Activated CD8-positive, alpha-beta memory T cell treated with anti-CD3 and anti-CD28 coated beads, Interleukin-2, amount 10 ng/mL, durations not matched to agents 7 days and 5 days (primary cell): ENCODE results near the gene FAM193B. TPM values are rescaled to one million over a fixed set of nuclear protein-coding genes. Genes with fewer than 3 reads are reported as not detected.
A peak's percentile ranks its signal among the peaks of the same experiment; 100 is the strongest.

Experiments used
- ATAC-seq: fragments of 150-1000 bp; cut with Tn5 transposase; one replicate; pipeline ENCODE4 v1.10.0; 2021; ENCODE audit warnings: moderate library complexity
- CTCF ChIA-PET: fragments of 350-600 bp; sonication (Branson Sonifier 250); formaldehyde crosslinking; loops from one replicate; lab custom pipeline; 2021; ENCODE audit warnings: antibody characterized with exemption; lab: Charles Lee
- DNase-seq: peaks from one replicate; pipeline ENCODE4 v3.0.0-alpha.2; 2020
- H3K27ac Mint-ChIP-seq: one replicate; pipeline ENCODE4 v1.8.0; 2021; ENCODE audit warnings: mild to moderate bottlenecking, mixed read lengths
- H3K27me3 Mint-ChIP-seq: one replicate; pipeline ENCODE4 v1.8.0; 2021; ENCODE audit warnings: mixed read lengths
- H3K36me3 Mint-ChIP-seq: one replicate; pipeline ENCODE4 v1.8.0; 2021; ENCODE audit warnings: mild to moderate bottlenecking, mixed read lengths
- H3K4me1 Mint-ChIP-seq: one replicate; pipeline ENCODE4 v1.8.0; 2021; ENCODE audit warnings: mixed read lengths
- H3K4me3 Mint-ChIP-seq: one replicate; pipeline ENCODE4 v1.8.0; 2021; ENCODE audit warnings: mild to moderate bottlenecking, moderate library complexity, mixed read lengths
- H3K9me3 Mint-ChIP-seq: one replicate; pipeline ENCODE4 v1.8.0; 2022; ENCODE audit warnings: low read depth, mixed read lengths
- total RNA-seq, 2 experiments: library from RNA; stranded (reverse); gene quantifications; one replicate each; pipeline ENCODE4 v1.2.3, GENCODE V29; 2021

Gene FAM193B
- total RNA-seq, 2 experiments from 2014 or later = 77.5 to 116 TPM

- no peak overlapping the region for H3K27ac Mint-ChIP-seq
- H3K4me3 Mint-ChIP-seq = no peak overlapping the region
- ATAC-seq (no peak), DNase-seq (no peak)
- CTCF ChIA-PET = interaction anchor here (0.6 to 1.7 kb wide), 4 partner anchors 10 to 102 kb away, joined by 3 to 4 read pairs (median 3); no protein-coding TSS in a partner anchor
- H3K9me3 Mint-ChIP-seq = no peaks in the 10 kb centered on the region
- H3K36me3 Mint-ChIP-seq = peaks cover 6% of the 10 kb centered on the region
- no peaks in the 10 kb centered on the region for H3K27me3 Mint-ChIP-seq
- peaks cover 2% of the 10 kb centered on the region for H3K4me1 Mint-ChIP-seq
These were observed 47.2 kb downstream of the FAM193B start for GRCh38 chr5:177507165-177507564.

DNA sequence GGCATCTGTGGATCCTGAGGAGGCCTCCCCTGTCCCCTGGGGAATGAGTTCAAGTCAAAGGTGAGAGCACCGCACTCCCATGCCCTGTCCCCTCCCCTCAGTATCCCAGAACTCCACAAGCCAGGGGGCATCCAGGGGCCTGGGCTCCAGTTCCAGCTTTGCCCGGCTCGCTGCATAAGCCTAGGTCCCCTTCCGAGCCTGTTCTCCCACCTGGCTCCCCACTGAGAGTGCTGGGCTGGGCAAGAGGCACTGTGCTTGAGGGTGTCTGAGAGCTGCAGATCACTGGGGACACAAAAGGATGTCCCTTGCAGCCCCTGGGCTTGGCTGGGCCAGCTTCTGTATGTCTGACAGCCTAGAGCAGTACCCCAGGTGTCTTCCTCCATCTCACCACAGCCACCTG is 49.3 kb downstream of the FAM193B start:
- peaks cover 5% of the 10 kb centered on the region for H3K4me1 Mint-ChIP-seq
- H3K36me3 Mint-ChIP-seq = peaks cover 2% of the 10 kb centered on the region
- CTCF ChIA-PET = interaction anchor here (1.2 to 19.2 kb wide), 4 partner anchors 11 to 115 kb away, joined by 3 to 193 read pairs (median 8); no protein-coding TSS in a partner anchor
- no peak for DNase-seq
- no peak overlapping the region for H3K27ac Mint-ChIP-seq
- H3K9me3 Mint-ChIP-seq = no peaks in the 10 kb centered on the region
- H3K4me3 Mint-ChIP-seq = no peak overlapping the region
- peaks cover 3% of the 10 kb centered on the region for H3K27me3 Mint-ChIP-seq
- no peak for ATAC-seq

DNA sequence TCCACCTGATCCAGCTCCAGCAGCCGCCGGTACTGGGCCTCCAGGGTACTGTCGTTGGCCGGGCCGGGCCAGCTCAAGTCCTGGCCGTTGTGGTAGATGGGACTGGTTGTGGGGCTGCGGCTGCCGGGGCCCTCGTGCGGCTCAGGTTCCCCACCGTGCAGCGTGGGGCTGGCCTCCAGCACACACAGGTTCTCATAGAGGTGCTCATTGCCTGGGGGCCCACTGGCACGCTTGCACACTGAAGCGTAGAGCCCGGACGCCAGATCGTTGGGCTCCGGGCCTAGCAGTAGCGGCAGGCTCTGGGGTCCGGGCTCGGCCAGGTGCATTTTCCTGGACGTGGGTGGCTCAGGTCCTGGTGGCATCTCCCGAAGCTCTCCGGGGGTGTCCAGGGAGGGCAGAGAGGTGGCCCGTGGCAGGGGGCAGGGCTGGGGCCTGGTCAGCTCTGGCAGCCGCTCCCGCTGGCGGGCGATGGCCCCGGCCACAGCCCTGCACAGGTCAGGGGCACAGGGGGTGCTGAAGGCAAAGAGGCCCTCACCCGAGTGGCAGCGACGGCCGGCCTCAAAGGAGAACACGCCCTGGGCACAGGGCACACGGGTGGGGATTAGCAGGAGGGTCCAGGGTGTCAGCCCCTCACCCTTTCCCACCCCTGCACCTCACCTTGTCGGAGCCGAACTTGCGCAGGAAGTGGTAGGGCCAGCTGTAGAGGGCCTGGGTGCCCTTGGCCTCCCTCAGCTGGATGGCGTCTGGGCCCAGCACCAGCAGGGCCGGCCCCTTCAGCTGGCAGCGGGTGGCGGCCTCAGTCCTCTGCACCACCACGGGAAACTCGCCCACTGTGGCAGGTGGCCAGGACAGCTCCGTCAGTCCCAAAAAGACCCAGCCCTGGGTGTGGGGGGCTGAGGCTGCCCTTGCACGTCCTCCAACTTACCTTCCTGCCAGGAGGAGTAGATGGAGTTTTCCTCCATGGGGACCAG is 50.0 kb downstream of the FAM193B start:
- ATAC-seq (no peak), DNase-seq (no peak)
- H3K4me3 Mint-ChIP-seq = no peak overlapping the region
- no peaks in the 10 kb centered on the region for H3K9me3 Mint-ChIP-seq
- H3K36me3 Mint-ChIP-seq = no peaks in the 10 kb centered on the region
- no peak overlapping the region for H3K27ac Mint-ChIP-seq
- CTCF ChIA-PET = interaction anchor here (0.9 to 19.2 kb wide), 8 partner anchors 11 to 114 kb away, joined by 3 to 193 read pairs (median 8); partner anchors contain the start of gene DBN1
- peaks cover 3% of the 10 kb centered on the region for H3K4me1 Mint-ChIP-seq
- H3K27me3 Mint-ChIP-seq = peaks cover 10% of the 10 kb centered on the region

GRCh38 chr5:177503351-177504085 is 50.8 kb downstream of the FAM193B start:
- ATAC-seq = no peak
- CTCF ChIA-PET = interaction anchor here (0.9 to 19.2 kb wide), 6 partner anchors 10 to 113 kb away, joined by 3 to 193 read pairs (median 46); partner anchors contain the start of gene DBN1
- Mint-ChIP-seq H3K4me3 (no peak overlapping the region), H3K36me3 (no peaks in the 10 kb centered on the region), H3K9me3 (no peaks in the 10 kb centered on the region), H3K27me3 (peaks cover 16% of the 10 kb centered on the region), H3K27ac (no peak overlapping the region), H3K4me1 (peaks cover 7% of the 10 kb centered on the region)
- DNase-seq = no peak

DNA sequence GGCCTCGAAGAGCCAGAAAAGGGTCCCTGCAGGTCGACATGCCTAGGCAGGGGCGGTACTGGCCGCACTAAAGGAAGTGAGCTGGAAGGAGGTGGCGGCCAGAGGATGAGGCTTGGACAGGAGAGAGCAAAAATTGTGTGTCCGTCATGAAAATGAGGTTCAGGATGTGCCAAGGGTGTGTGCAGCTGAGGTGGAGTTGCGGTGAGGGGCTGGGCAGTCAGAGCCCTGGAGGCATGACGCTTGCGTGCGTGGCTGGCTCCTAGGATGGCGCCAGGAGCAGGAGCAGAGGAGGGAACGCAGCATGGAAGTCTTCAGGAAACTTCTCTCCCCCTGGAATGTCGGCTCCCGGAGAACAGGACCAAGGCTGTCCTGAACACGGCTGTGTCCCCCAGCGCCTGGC is 51.5 kb downstream of the FAM193B start:
- H3K4me1 Mint-ChIP-seq = peaks cover 12% of the 10 kb centered on the region
- H3K27me3 Mint-ChIP-seq = peaks cover 21% of the 10 kb centered on the region
- H3K36me3 Mint-ChIP-seq = no peaks in the 10 kb centered on the region

GRCh38 chr5:177501874-177502678 is 52.3 kb downstream of the FAM193B start:
- CTCF ChIA-PET = interaction anchor here (0.7 to 19.2 kb wide), 31 partner anchors 8 to 430 kb away, joined by 3 to 193 read pairs (median 7); partner anchors contain the start of genes DBN1, DDX41, DOK3 and FAM193B
- H3K4me1 Mint-ChIP-seq = peaks cover 14% of the 10 kb centered on the region
- no peak for ATAC-seq
- no peaks in the 10 kb centered on the region for H3K36me3 Mint-ChIP-seq
- DNase-seq = no peak
- H3K4me3 Mint-ChIP-seq = no peak overlapping the region
- no peaks in the 10 kb centered on the region for H3K9me3 Mint-ChIP-seq
- H3K27me3 Mint-ChIP-seq = peaks cover 21% of the 10 kb centered on the region
- H3K27ac Mint-ChIP-seq = no peak overlapping the region

More for the DNA sequence above, 51.5 kb downstream of the FAM193B start:
- no peak overlapping the region for H3K27ac Mint-ChIP-seq
- ATAC-seq (no peak), DNase-seq (no peak)
- H3K9me3 Mint-ChIP-seq = no peaks in the 10 kb centered on the region
- CTCF ChIA-PET = interaction anchor here (0.9 to 19.2 kb wide), 12 partner anchors 7 to 389 kb away, joined by 3 to 193 read pairs (median 14); partner anchors contain the start of genes DBN1, DDX41 and DOK3
- H3K4me3 Mint-ChIP-seq = no peak overlapping the region

DNA sequence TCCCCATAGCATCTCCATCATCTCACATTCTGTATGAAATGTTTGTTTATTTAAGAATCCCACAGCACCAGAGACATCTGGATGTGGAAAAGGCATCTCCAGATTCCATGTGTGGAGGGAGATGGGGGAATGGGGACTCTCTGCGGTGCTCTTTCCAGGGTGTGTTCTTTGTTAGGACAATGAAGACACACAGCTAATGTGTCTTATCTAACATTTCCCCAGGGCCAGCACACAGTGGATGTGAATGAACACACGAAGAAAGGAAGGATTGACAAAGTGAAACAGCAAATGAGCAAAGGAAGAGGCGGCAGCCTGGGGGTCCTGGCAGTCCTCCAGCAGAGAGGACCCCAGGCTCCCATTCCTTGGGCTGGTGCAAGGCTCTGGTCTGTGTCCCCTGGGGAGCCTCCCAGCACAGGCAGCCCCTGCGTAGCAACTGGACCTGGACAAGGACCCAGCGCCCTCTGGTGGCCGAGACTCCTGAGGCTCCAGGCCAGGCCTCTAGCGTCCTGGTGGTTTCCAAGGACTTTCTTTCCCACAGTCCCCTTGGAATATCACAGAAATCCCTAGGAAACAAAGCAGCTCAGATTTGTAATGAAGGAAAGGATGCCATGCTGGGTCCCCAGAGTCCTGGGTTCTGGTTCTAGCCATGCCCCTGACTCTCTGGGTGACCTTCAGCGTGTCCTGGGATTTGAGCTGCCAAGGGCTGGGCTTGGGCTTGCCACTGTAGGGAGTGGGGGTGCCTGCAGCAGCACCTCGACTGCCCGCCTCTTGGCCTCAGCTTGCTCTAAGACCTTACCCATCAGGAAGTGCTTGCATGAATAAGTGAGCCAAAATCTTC is 53.5 kb downstream of the FAM193B start:
- Mint-ChIP-seq H3K9me3 (no peaks in the 10 kb centered on the region), H3K4me3 (no peak overlapping the region), H3K4me1 (peaks cover 17% of the 10 kb centered on the region), H3K36me3 (no peaks in the 10 kb centered on the region), H3K27me3 (peaks cover 21% of the 10 kb centered on the region), H3K27ac (no peak overlapping the region)
- DNase-seq (peak; percentile 88), ATAC-seq (peak; percentile 24)
- CTCF ChIA-PET = interaction anchor here (0.6 to 19.2 kb wide), 36 partner anchors 8 to 429 kb away, joined by 3 to 193 read pairs (median 5); partner anchors contain the start of genes DBN1, DDX41, DOK3 and FAM193B

- no peaks in the 10 kb centered on the region for H3K9me3 Mint-ChIP-seq
- no peak for ATAC-seq
- H3K36me3 Mint-ChIP-seq = no peaks in the 10 kb centered on the region
- peaks cover 26% of the 10 kb centered on the region for H3K4me1 Mint-ChIP-seq
- CTCF ChIA-PET = interaction anchor here (0.8 to 19.2 kb wide), 9 partner anchors 10 to 110 kb away, joined by 3 to 193 read pairs (median 20); partner anchors contain the start of genes DBN1 and DOK3
- peaks cover 21% of the 10 kb centered on the region for H3K27me3 Mint-ChIP-seq
- H3K27ac Mint-ChIP-seq = no peak overlapping the region
- H3K4me3 Mint-ChIP-seq = no peak overlapping the region
- no peak for DNase-seq
These were observed 54.5 kb downstream of the FAM193B start for GRCh38 chr5:177499842-177500241.

GRCh38 chr5:177498013-177498787 is 56.2 kb downstream of the FAM193B start:
- CTCF ChIA-PET = interaction anchor here (1.0 to 19.2 kb wide), 10 partner anchors 10 to 195 kb away, joined by 3 to 193 read pairs (median 5); partner anchors contain the start of genes DBN1, PRELID1 and RAB24
- Mint-ChIP-seq H3K27ac (peak overlapping the region; percentile 72), H3K9me3 (no peaks in the 10 kb centered on the region), H3K4me3 (peak overlapping the region; percentile 82), H3K27me3 (peaks cover 21% of the 10 kb centered on the region), H3K4me1 (peaks cover 39% of the 10 kb centered on the region), H3K36me3 (no peaks in the 10 kb centered on the region)
- ATAC-seq (peak; percentile 25), DNase-seq (peak; percentile 67)

DNA sequence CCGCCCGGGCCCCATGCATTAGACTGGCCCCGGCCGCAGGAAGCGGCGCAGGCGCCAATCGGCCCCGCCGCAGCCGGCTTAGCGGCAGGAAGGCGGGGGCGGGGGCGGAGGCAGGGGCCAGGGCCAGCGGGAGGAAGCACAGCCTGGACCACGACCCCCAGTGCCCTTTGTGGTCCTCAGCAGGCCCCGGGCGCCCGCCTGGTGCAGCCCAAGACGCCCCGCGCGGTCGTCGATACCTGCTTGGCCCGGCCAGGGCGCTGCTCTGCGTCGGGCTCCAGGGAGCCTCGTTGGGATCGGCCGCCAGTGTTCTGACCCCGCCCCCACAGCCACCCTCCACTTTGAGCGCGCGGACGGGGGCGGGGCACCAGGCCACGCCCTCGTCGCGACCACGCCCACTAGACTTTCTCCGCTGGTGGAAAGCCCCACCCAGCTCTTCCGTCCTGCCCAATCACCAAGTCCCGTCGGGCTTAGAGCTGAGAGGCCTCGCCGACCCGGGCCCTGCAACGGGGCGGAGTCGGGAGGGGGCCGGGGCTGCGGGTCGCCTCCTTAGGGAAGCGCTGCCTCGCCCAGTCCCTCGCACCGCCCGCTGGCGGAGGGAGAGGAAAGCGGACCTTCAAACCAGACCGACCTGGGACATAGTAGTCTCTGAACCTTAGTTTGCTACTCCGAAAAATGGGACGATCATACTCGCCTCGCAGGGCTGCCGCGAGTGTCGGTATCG is 56.9 kb downstream of the FAM193B start, which contains the start of gene PDLIM7:
Gene PDLIM7, minus strand, starts transcription at position 313 of the 721 bp plus-strand sequence. CDS start 1,092 bp downstream, outside the sequence.
- Mint-ChIP-seq H3K4me3 (peak within 1 kb of the TSS; percentile 82), H3K27ac (peak within 1 kb of the TSS; percentile 72), H3K36me3 (peaks cover 2% of the 10 kb centered on the region), H3K27me3 (peaks cover 21% of the 10 kb centered on the region), H3K9me3 (no peaks in the 10 kb centered on the region), H3K4me1 (peaks cover 44% of the 10 kb centered on the region)
- DNase-seq (peak; percentile 96), ATAC-seq (peak; percentile 90)
- CTCF ChIA-PET = interaction anchor here (0.6 to 19.2 kb wide), 11 partner anchors 9 to 194 kb away, joined by 3 to 193 read pairs (median 5); partner anchors contain the start of genes B4GALT7, DBN1, PRELID1 and RAB24
